Kidney epithelial cell (primary cell): ENCODE measurements around the gene INO80B. TPM values are rescaled to one million over a fixed set of nuclear protein-coding genes. Genes with fewer than 3 reads are reported as not detected.

Experiments
- DNase-seq: peaks from one replicate; pipeline ENCODE4 v3.0.0-alpha.2; 2010; ENCODE audit warnings: low read depth
- H3K27me3 ChIP-seq: 2 replicates; pipeline ENCODE4 v1.6.0; 2011; ENCODE audit warnings: low read length; ENCODE audit not compliant: control insufficient read depth, insufficient read depth
- H3K36me3 ChIP-seq: 2 replicates; pipeline ENCODE4 v1.5.1; 2011; ENCODE audit warnings: low read length; ENCODE audit not compliant: control insufficient read depth, insufficient read depth
- H3K4me3 ChIP-seq: 2 replicates; pipeline ENCODE4 v1.5.1; 2011; ENCODE audit warnings: low read depth, mild to moderate bottlenecking, control low read depth, low read length
- CTCF ChIP-seq: IDR thresholded peaks from 2 replicates; pipeline ENCODE4 v1.5.1; 2011; ENCODE audit warnings: mild to moderate bottlenecking, moderate library complexity, low read length, control low read depth, inconsistent platforms; ENCODE audit not compliant: insufficient read depth, poor library complexity, severe bottlenecking
- total RNA-seq: library from RNA; depleted of rRNA; stranded (reverse); fragments of >200 nt; gene quantifications from 2 replicates; pipeline ENCODE4 v1.2.3, GENCODE V29; 2015

INO80B gene
- total RNA-seq, 1 donor from 2014 or later = 31.3 TPM

- Histone ChIP-seq H3K36me3 (peaks cover 1% of the 10 kb centered on the region), H3K4me3 (peak within 1 kb of the TSS; percentile 76), H3K27me3 (no peaks in the 10 kb centered on the region)
- no peak for TF ChIP-seq CTCF
- DNase-seq = peak; percentile 56
These were observed 17.4 kb downstream of the INO80B start, which contains the start of gene MRPL53 for GRCh38 chr2:74472086-74472944. TSS of gene MRPL53 (minus strand) at chr2:74472680. CDS start at chr2:74472660, 20 bp downstream.

- Histone ChIP-seq H3K4me3 (peak overlapping the region; percentile 76), H3K27me3 (no peaks in the 10 kb centered on the region), H3K36me3 (peaks cover 1% of the 10 kb centered on the region)
- TF ChIP-seq CTCF = no peak
- DNase-seq = no peak
These were observed 18.0 kb downstream of the INO80B start for GRCh38 chr2:74472945-74473258.

DNA sequence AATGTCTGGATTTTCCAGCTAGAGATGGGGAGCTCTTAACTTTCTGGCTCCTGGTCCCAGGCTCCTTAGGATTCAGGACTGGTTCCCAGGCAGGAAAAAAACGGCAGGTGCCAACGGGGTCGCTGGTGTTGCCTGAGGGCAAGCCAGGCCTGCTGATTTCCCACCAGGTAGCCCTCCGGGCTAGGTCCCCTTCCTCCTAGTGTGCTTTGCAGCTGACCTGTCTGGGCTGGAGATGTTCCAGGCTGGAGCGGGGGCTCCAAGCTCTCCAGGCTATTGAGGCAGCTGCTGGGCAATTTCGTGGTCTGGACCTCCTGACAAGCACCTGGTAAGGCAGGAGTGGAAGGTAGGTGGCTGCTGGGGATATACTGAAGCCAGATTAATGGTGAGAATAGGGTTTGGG is 19.6 kb downstream of the INO80B start:
- Histone ChIP-seq H3K36me3 (peaks cover 1% of the 10 kb centered on the region), H3K27me3 (no peaks in the 10 kb centered on the region), H3K4me3 (no peak overlapping the region)
- no peak for DNase-seq
- TF ChIP-seq CTCF = no peak

- peaks cover 1% of the 10 kb centered on the region for H3K36me3 ChIP-seq
- TF ChIP-seq CTCF = peak; percentile 30
- no peaks in the 10 kb centered on the region for H3K27me3 ChIP-seq
- DNase-seq = no peak
- no peak overlapping the region for H3K4me3 ChIP-seq
These were observed 20.0 kb downstream of the INO80B start for GRCh38 chr2:74474899-74475298.

- Histone ChIP-seq H3K27me3 (no peaks in the 10 kb centered on the region), H3K4me3 (peak overlapping the region; percentile 60), H3K36me3 (no peaks in the 10 kb centered on the region)
- DNase-seq = no peak
- no peak for TF ChIP-seq CTCF
These were observed 26.5 kb downstream of the INO80B start for GRCh38 chr2:74481431-74481830.
